ENCODE data around the gene TRIM66.

TRIM66 gene

DNA sequence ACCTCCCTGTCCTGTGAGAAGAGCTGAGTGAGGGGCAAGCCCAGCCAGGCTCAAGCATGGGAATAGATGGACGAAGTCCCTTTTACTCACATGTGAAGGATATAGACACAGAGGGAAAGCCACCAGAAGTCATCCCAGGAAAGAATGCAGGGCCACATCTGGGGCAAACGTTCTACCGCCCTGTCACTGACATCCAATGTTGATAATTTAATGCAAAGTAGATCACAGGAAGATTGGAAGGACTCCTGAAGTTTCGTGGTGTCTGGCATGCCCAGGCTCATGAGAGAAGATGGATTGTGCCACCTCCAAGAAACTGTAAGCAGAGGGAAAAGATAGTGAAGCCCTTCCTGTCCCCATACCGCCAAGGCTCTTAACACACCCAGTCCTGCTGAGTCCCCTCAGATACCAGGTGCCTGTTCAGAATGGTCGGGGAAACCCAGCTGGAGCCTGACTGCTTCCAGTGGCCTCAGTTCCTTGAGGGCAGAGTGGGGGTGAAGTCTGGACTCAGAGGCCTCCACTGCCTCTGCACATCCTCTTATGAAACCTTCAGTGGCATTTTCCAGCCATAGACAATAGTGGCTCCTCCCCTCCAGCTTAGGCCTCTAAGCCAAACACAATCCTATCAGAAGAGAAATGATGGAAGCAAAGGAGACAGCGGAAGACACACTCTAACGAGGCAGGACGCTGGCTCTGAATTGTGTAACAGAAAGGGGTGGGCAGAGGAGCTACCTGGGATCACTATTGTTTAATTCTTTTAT, 80.9 kb downstream of the TRIM66 start:
- no peak for DNase-seq

DNA sequence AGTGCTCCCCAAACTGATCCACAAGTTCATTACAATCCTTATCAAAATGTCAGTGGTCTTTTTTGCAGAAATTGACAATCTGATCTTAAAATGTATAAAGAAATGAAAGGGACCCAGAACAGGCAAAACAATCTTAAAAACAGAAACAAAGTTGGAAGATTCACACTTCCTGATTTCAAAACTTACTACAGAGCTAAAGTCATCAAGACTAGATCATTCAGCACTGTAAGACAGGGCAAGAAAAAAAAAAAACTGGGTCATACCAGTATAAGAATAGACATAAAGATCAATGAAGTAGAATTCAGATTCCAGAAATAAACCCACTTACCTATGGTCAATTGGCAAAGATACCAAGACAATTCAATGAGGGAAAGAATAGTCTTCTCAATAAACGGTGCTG, 84.0 kb downstream of the TRIM66 start:
- DNase-seq, result no peak

DNA sequence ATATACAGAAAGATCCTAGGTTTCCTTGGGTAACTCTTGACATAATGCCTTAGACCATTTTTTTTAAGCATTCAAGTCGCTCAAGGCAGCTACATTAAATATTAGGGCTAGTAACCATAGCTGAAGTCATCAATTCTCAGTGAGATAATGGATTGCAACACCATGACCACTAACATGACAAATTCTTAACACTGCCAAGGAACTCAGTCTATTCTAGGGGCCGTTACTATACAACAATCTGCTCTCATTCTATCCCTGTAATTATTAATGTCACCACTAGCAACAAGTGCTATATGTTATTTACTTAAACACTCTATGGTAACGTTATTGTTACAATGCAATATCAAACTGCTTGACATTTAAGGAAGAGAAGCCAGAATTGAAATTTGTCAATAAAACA, 85.3 kb downstream of the TRIM66 start:
- no peak for DNase-seq

DNA sequence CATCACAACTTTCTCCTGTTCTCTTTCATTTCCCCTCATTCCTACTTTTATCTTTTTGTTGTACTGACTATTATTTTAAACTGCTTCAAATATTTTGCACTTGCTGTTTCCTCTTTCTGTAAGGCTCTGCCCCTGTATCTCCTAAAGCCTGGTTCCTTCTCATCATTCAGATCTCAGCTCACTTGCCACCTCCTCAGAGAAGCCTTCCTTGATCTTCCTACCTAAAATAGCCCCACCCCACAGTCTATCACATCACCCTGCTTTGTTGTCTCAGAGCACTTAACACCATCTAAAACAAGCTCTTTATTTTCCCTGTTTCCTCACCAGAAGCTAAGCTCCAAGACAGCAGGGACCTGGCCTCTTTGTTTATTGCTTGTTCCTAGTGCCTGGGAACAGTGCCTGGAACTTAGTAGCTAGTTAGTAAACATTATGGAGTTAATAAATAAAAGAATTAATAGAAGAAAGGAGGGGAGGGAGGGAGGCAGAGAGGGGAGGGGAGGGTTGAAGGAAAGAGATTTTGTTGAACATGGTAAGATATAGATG, 85.9 kb downstream of the TRIM66 start:
- DNase-seq, result no peak

DNA sequence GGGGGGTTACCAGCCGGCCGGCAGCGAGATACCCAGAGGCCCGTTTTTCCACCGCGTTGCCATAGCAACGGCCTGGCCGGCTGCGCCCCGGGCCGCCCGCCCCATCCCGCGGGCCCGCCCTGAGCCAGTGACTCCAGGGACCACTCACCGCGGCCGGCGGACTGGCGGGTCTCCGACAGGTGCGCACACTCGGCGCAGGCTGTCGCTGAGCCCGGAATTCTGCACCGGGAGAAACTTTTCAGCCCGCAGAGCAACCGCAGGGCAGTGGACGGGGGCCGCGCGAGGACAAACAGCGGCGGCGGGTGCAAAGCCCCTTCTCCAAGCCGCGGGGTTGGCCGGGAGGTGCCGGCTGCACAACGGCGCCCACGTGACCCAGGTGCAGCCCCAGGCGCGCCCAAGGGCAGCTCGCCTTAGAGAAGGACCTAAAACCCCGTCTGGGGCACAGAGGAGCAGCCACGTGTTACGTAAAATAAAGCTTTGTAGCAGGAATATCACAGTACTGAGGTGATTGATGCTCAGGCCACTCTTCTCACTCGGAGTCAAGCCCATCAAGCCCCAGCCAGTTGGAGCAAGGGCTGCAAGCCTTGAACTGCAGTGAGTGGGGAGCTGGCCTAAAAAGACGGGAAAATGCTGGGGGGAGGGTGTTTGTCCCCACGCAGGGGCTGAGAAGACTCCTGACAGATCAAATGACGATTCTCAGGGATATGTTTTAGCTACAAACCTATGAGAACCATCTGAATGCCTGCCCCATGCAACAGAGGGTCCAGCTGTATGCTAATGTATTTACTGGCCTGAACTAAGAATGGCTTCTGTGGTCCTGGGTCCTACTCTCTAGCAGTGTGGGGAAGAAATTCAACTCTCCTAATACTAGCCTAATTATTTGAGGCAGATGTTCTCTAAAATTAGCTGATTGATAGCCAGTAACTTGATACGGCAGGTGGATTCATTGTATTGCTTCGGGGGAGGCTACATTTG, 88.2 kb downstream of the TRIM66 start, which contains the start of gene STK33:
Gene STK33 (minus strand): TSS at position 294 of the 975 bp plus-strand sequence. CDS start 119,323 bp downstream, outside the sequence.
- no peak for DNase-seq

DNA sequence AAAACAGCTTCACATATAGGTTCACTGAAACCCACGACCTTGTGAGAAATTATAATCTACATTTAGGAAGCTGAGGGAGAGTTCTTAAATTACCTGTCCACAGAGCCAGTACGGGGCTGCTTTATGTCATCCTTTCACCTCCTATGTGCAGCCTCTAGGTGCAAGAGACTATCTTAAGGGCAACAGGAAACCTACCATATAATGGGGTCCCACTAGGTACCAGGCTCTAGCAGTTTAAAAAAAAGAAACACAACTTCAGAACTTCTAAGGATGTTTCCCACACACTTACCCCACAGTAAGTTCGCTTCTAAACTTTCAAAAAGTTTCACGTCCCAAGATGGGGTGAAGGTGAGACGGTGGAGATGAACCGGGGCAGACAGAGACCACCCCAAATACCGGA, 89.0 kb downstream of the TRIM66 start:
- no peak for DNase-seq

DNA sequence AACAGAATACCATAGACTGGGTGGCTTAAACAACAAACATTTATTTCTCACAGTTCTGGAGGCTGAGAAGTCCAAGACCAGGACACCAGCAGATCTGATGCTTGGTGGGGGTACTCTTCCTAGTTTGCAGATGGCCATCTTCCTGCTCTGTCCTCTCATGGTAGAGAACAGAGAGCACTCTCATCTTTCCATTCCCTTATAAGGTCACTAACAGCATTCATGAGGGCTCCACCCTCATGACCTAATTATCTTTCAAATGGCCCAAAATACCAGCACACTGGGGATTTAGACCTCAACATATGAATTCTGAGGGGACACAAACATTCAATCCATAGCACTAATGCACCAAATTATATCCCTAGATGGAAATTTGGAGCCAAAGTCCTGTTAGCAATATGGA, 94.5 kb downstream of the TRIM66 start:
- no peak for DNase-seq

DNA sequence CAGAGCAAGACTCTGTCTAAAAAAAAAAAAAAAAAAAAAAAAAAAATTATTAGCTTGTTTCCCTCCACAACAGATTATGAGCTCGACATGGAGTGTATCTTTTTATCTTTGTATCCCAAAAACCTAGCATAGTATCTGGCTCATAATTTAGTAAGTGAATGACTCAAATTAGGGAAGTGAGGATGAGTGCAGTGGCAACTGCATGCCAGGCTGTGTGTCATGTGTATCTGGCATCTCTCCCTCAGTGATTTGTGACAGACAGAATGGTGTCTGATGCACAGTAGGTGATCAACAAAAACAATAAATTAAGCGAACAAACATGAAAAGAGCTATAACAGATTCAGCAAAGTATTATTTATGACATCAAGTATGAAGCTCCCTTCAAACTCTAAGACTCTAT, 95.7 kb downstream of the TRIM66 start:
- DNase-seq, result no peak

DNA sequence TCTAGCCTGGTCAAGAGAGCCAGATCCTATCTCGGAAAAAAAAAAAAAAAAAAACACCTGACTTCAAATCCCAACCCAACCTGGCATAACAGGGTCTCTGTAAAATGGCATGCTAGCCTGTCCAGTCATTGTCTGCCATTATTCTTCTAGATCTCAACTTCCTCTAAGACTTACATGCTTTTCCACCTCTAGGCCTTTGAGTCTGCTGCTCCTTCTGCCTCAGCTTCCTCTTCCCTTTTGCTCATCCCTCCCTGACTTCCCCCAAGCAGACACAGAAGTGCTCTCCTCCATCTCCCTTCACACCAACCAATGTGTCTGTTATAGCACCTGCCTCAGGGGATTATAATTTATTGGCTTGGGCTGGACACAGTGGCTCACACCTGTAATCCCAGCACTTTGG, 96.3 kb downstream of the TRIM66 start:
- DNase-seq, result no peak

DNA sequence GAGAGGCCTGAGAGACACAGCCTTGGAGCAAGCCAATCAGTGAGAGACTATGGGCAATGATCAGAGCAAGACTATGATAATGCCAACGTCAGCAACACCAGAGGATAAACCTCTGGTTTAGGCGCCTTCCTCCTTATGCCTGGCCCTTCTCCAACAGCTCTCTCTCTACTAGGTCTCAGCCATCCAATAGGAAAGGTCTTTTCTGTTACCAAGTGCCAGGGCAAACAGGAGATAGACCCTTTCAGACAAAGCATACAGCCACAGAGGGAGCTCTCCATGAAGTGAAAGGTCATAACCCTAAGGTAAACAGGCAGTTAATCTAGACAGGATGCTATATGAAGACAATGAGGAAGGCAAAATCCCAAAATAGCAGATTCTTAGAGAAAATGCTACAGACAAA, 98.0 kb downstream of the TRIM66 start:
- DNase-seq, result no peak

DNA sequence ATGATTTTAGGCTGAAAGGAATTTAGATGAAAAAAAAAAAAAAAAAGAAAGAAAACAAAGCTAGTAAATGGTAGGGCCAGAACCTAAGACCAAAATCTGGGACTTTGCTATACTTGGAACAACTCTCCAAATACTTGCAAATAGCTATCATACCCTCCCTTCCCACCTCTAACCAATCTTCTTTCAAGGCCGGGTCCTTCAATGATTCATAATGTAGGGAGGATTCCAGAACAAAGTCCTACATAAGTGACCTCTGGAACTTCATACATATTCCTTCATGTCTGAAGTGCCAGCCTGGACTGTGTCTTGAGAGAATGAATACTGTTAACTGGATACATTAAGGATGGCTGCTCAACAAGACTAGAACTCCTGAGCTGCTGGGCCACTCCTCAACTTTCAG, 98.4 kb downstream of the TRIM66 start:
- no peak for DNase-seq

DNA sequence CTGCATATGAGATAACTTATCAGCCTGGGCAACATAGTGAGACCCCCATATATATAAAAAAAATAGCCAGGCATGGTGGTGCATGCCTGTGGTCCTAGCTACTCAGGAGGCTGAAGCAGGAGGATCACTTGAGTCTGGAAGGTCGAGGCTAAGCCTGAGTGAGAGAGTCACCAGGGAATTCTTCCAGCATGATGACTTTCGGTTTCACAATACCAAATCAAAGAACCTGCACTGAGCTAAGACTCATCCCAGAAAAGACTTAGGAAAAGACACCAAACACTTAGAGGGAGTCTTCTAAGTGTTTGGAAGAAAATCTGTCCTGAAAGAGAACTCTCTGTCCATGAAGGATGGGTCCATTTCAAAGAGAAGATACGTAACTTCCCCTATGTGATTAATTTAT, 101.2 kb downstream of the TRIM66 start:
- DNase-seq, result no peak

DNA sequence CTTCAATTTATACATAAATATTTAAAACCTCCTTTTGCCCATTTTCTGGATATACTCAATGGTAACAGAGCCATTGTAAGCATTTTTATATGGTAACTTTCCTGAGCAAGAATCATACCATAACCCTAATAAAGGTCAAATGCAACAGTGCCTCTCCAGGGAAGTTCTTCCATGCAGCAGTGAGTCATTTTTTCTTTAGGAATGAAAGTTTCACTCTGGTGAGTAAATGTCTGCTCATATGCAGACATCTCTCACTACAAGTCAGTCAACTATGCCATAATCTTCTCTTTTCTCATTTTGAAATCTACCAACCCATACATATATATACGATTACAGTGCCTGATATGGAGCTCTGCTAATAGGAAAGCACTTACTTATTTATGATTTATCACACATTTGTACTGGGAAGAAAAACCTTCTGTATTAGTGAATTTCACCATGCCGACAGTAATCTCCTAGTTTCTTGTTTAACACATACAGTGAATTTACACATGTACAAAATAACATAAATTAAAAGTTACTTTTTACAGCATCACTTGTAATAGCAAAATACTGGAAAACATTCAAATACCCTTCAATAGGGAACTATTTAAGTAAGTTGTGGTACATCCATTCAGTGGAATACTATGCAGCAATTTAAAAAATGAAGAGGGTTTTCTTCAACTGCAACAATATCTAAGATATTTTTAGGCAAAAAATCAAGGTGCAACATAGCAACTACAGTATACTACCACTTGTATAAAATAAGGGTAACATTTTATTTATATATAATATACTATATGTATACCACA, 104.5 kb downstream of the TRIM66 start:
- no peak for DNase-seq

DNA sequence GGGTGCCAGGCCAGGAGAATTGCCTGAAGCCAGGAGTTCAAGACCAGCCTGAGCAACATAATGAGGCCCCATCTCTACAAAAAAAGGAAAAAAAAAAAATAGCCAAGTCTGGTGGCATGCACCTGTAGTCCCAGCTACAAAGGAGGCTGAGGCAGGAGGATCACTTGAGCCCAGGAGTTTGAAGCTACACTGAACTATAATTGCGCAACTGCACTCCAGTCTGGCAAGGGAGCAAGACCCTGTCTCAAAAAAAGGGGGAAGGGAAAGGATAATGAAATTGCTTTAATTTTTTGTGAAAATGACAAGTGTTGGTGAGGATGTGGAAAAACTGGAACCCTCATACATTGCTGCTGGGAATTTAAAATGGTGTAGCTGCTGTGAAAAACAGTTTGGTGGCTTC, 107.7 kb downstream of the TRIM66 start:
- no peak for DNase-seq

DNA sequence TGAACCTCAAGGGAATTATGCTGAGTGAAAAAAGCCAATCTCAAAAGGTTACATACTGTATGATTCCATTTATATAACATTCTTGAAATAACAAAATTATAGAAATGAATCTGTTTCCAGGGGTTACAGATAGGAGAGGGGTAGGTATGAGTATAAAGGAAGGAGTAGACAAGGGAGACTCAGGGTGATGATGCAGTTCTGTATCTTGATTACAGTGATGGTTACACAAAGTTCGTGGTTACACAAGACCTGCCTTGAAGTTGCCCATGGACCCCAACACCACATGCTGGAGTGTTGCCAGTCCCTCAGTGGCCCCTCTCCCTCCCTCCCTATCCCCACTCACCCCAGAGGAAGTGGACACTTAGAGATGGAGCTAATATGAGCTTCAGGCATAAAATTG, 108.7 kb downstream of the TRIM66 start:
- DNase-seq, result no peak

DNA sequence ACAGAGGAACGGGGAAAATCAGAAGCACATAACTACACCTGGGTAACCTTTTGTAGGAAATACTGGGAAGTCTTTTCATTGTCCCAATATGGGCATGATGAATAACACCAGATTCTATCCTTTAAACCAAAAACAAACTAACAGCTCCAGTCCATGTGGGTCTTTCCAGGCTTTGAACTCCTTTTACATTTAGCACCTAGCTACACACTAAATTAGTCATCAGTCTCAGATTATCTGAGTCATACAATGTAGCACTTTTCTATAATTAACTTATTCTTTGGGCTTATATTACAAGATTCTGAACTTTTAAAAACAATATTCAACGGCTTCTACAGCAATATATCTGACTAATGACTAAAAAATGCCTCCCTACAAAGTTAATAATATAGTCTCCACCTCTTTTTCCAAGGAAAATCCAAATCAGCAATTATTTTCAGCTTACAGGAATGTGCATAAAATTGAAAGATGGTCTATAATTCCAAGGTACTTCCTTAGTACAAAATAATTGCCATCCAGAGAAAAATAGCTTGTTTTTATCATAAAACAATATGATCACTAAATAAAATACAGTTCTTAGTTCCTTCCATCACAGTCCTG, 114.8 kb downstream of the TRIM66 start:
- DNase-seq, result no peak

DNA sequence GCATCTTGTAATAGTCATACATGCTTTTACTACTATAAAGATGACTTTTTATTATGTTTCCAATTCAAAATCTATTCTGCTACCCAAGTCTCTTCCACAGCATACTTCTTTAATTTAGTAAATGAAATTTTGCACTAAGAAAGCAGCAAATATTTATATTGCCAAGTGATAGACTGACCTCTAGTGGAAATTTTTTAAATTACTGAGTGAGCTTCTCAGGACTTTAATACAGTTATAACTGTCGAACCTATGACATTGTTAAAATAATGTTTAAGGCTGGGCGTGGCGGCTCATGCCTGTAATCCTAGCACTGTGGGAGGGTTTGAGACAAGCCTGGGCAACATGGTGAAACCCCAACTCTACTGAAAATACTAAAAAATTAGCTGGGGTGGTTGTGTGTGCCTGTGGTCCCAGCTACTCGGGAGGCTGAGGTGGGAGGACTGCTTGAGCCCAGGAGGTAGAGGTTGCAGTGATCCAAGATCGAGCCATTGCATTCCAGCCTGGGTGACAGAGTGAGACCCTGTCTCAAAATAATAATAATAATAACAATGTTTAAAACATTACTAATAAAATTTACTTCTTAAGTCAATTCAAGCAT, 115.8 kb downstream of the TRIM66 start:
- DNase-seq, result no peak

DNA sequence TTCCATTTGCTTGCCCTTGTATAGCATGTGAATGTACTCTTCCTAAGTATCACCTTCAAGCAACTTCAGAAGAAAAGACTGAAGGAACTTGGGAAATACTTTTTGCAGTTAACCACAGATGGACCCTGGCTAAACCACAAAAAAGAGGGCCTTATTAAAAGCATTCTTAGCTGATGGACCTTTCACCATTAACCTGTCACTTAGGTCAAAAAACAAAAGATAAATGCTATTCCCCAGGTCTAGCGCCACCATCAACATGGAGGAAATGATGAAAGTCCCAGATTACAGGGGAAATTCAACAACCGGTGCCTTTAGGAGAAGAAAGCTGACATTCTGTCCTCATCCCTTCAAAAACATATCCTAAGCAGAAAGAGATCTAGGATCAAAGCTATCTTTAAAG, 117.9 kb downstream of the TRIM66 start:
- DNase-seq, result no peak
